Measurements from ENCODE around the gene BCL2.

DNA sequence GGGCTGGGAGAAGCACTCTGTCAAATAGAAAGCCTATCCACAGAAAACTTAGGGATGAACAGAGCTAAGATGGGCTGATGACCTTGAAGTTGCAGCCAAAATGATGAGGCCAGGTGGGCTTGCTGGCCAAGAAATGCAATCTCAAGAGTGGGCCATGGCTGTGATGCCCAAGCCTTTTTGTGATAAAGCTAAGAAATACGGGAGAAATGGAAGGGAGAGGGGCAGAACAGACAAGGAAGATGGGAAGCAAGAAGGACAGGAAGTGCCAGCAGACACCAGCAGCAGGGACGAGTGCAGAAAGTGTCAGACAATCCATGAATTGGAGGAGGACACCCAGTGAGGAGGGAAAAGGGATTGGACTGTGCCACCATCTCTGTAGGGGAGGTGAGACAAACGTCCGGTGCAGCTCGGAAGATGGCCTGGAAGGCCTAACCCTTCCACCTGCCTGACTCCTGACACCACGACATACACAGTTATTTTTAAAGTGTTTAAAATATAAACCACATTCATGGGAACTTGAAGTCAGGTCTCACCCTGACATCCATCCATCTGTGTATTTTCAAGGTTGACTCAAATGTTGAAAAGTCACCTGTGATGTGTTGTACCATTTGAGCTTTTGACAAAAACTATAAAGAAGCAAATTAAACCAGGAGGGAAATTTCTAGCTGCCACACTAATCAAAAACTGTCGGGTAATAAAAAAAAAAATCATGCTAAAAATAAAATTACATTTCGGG, 105.5 kb downstream of the BCL2 start:
- no peak for TF ChIP-seq EZH2phosphoT487 (IDR thresholded peaks at IDR 0.05; ENCODE audit: borderline replicate concordance, low read length)
- TF ChIP-seq, protein P1, sequence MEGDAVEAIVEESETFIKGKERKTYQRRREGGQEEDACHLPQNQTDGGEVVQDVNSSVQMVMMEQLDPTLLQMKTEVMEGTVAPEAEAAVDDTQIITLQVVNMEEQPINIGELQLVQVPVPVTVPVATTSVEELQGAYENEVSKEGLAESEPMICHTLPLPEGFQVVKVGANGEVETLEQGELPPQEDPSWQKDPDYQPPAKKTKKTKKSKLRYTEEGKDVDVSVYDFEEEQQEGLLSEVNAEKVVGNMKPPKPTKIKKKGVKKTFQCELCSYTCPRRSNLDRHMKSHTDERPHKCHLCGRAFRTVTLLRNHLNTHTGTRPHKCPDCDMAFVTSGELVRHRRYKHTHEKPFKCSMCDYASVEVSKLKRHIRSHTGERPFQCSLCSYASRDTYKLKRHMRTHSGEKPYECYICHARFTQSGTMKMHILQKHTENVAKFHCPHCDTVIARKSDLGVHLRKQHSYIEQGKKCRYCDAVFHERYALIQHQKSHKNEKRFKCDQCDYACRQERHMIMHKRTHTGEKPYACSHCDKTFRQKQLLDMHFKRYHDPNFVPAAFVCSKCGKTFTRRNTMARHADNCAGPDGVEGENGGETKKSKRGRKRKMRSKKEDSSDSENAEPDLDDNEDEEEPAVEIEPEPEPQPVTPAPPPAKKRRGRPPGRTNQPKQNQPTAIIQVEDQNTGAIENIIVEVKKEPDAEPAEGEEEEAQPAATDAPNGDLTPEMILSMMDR (conservative IDR thresholded peaks at IDR 0.05; ENCODE audit: low read depth, low read length): no peak
